Activated naive CD4-positive, alpha-beta T cell treated with anti-CD3 and anti-CD28 coated beads, Interleukin-2, amount 50 U/mL, for 24 hours (primary cell): ENCODE measurements around the gene TTC31.
A peak's percentile ranks its signal among the peaks of the same experiment; 100 is the strongest.

ENCODE experiments used
- H3K27ac Mint-ChIP-seq: one replicate; pipeline ENCODE4 v1.8.0; 2021; ENCODE audit warnings: mild to moderate bottlenecking, mixed read lengths
- H3K27me3 Mint-ChIP-seq: one replicate; pipeline ENCODE4 v1.8.0; 2021; ENCODE audit warnings: mixed read lengths
- H3K36me3 Mint-ChIP-seq: one replicate; pipeline ENCODE4 v1.8.0; 2021; ENCODE audit warnings: mixed read lengths
- H3K4me1 Mint-ChIP-seq: one replicate; pipeline ENCODE4 v1.8.0; 2021; ENCODE audit warnings: mixed read lengths
- H3K4me3 Mint-ChIP-seq: one replicate; pipeline ENCODE4 v1.8.0; 2021; ENCODE audit warnings: mild to moderate bottlenecking, mixed read lengths
- H3K9me3 Mint-ChIP-seq: one replicate; pipeline ENCODE4 v1.8.0; 2021; ENCODE audit warnings: mixed read lengths

TTC31 gene

GRCh38 chr2:74493546-74493945 is 10.7 kb downstream of the TTC31 start:
- H3K4me3 Mint-ChIP-seq = no peak overlapping the region
- peaks cover 11% of the 10 kb centered on the region for H3K4me1 Mint-ChIP-seq
- peaks cover 5% of the 10 kb centered on the region for H3K27me3 Mint-ChIP-seq
- peaks cover 7% of the 10 kb centered on the region for H3K36me3 Mint-ChIP-seq
- H3K9me3 Mint-ChIP-seq = no peaks in the 10 kb centered on the region
- H3K27ac Mint-ChIP-seq = no peak overlapping the region

GRCh38 chr2:74495440-74495839 is 12.6 kb downstream of the TTC31 start:
- Mint-ChIP-seq H3K9me3 (no peaks in the 10 kb centered on the region), H3K36me3 (peaks cover 7% of the 10 kb centered on the region), H3K27me3 (peaks cover 13% of the 10 kb centered on the region), H3K4me3 (no peak overlapping the region), H3K27ac (no peak overlapping the region), H3K4me1 (peaks cover 19% of the 10 kb centered on the region)

- H3K4me1 Mint-ChIP-seq = peaks cover 24% of the 10 kb centered on the region
- H3K4me3 Mint-ChIP-seq = peak overlapping the region; percentile 82
- H3K27ac Mint-ChIP-seq = no peak overlapping the region
- H3K9me3 Mint-ChIP-seq = no peaks in the 10 kb centered on the region
- peaks cover 23% of the 10 kb centered on the region for H3K27me3 Mint-ChIP-seq
- peaks cover 7% of the 10 kb centered on the region for H3K36me3 Mint-ChIP-seq
These were observed 14.3 kb downstream of the TTC31 start for GRCh38 chr2:74496997-74497776.

- peaks cover 31% of the 10 kb centered on the region for H3K4me1 Mint-ChIP-seq
- H3K27me3 Mint-ChIP-seq = peaks cover 29% of the 10 kb centered on the region
- H3K9me3 Mint-ChIP-seq = no peaks in the 10 kb centered on the region
- H3K4me3 Mint-ChIP-seq = peak overlapping the region; percentile 82
- peaks cover 7% of the 10 kb centered on the region for H3K36me3 Mint-ChIP-seq
- H3K27ac Mint-ChIP-seq = peak overlapping the region; percentile 5
These were observed 15.1 kb downstream of the TTC31 start for GRCh38 chr2:74497777-74498499.

GRCh38 chr2:74498500-74499266 is 15.8 kb downstream of the TTC31 start:
- peaks cover 6% of the 10 kb centered on the region for H3K36me3 Mint-ChIP-seq
- H3K4me1 Mint-ChIP-seq = peaks cover 37% of the 10 kb centered on the region
- H3K27ac Mint-ChIP-seq = peak overlapping the region; percentile 8
- H3K27me3 Mint-ChIP-seq = peaks cover 32% of the 10 kb centered on the region
- peak overlapping the region; percentile 82 for H3K4me3 Mint-ChIP-seq
- H3K9me3 Mint-ChIP-seq = no peaks in the 10 kb centered on the region

GRCh38 chr2:74499267-74499939 is 16.5 kb downstream of the TTC31 start, which contains the start of gene LBX2:
LBX2 (minus strand) TSS chr2:74499603; CDS start chr2:74499537, 66 bp downstream.
- H3K9me3 Mint-ChIP-seq = no peaks in the 10 kb centered on the region
- peaks cover 37% of the 10 kb centered on the region for H3K27me3 Mint-ChIP-seq
- H3K36me3 Mint-ChIP-seq = peaks cover 3% of the 10 kb centered on the region
- peak within 1 kb of the TSS; percentile 8 for H3K27ac Mint-ChIP-seq
- H3K4me3 Mint-ChIP-seq = peak within 1 kb of the TSS; percentile 82
- peaks cover 44% of the 10 kb centered on the region for H3K4me1 Mint-ChIP-seq

- Mint-ChIP-seq H3K27ac (no peak overlapping the region), H3K4me3 (peak overlapping the region; percentile 4), H3K36me3 (peaks cover 9% of the 10 kb centered on the region), H3K27me3 (peaks cover 41% of the 10 kb centered on the region), H3K4me1 (peaks cover 49% of the 10 kb centered on the region), H3K9me3 (no peaks in the 10 kb centered on the region)
These were observed 17.2 kb downstream of the TTC31 start for GRCh38 chr2:74499940-74500577.

GRCh38 chr2:74500578-74500946 is 17.7 kb downstream of the TTC31 start:
- peaks cover 49% of the 10 kb centered on the region for H3K4me1 Mint-ChIP-seq
- no peak overlapping the region for H3K27ac Mint-ChIP-seq
- H3K4me3 Mint-ChIP-seq = no peak overlapping the region
- peaks cover 43% of the 10 kb centered on the region for H3K27me3 Mint-ChIP-seq
- H3K9me3 Mint-ChIP-seq = no peaks in the 10 kb centered on the region
- H3K36me3 Mint-ChIP-seq = peaks cover 13% of the 10 kb centered on the region

- H3K27me3 Mint-ChIP-seq = peaks cover 44% of the 10 kb centered on the region
- peaks cover 14% of the 10 kb centered on the region for H3K36me3 Mint-ChIP-seq
- no peaks in the 10 kb centered on the region for H3K9me3 Mint-ChIP-seq
- no peak overlapping the region for H3K27ac Mint-ChIP-seq
- peaks cover 51% of the 10 kb centered on the region for H3K4me1 Mint-ChIP-seq
- peak overlapping the region; percentile 73 for H3K4me3 Mint-ChIP-seq
These were observed 18.6 kb downstream of the TTC31 start for GRCh38 chr2:74501335-74502071.

- peak overlapping the region; percentile 73 for H3K4me3 Mint-ChIP-seq
- no peaks in the 10 kb centered on the region for H3K9me3 Mint-ChIP-seq
- H3K27me3 Mint-ChIP-seq = peaks cover 47% of the 10 kb centered on the region
- H3K4me1 Mint-ChIP-seq = peaks cover 58% of the 10 kb centered on the region
- H3K36me3 Mint-ChIP-seq = peaks cover 18% of the 10 kb centered on the region
- H3K27ac Mint-ChIP-seq = peak overlapping the region; percentile 35
These were observed 19.4 kb downstream of the TTC31 start for GRCh38 chr2:74502147-74502719.

- Mint-ChIP-seq H3K27ac (no peak overlapping the region), H3K4me1 (peaks cover 57% of the 10 kb centered on the region), H3K27me3 (peaks cover 45% of the 10 kb centered on the region), H3K36me3 (peaks cover 18% of the 10 kb centered on the region), H3K4me3 (peak overlapping the region; percentile 73), H3K9me3 (no peaks in the 10 kb centered on the region)
These were observed 20.0 kb downstream of the TTC31 start for GRCh38 chr2:74502720-74503505.

GRCh38 chr2:74503506-74504475 is 20.9 kb downstream of the TTC31 start:
- no peak overlapping the region for H3K27ac Mint-ChIP-seq
- peaks cover 41% of the 10 kb centered on the region for H3K27me3 Mint-ChIP-seq
- H3K36me3 Mint-ChIP-seq = peaks cover 18% of the 10 kb centered on the region

More at GRCh38 chr2:74503506-74504475, 20.9 kb downstream of the TTC31 start:
- Mint-ChIP-seq H3K4me1 (peaks cover 57% of the 10 kb centered on the region), H3K4me3 (peak overlapping the region; percentile 73), H3K9me3 (no peaks in the 10 kb centered on the region)
